ENCODE results near the gene PEX3.

Gene PEX3

DNA sequence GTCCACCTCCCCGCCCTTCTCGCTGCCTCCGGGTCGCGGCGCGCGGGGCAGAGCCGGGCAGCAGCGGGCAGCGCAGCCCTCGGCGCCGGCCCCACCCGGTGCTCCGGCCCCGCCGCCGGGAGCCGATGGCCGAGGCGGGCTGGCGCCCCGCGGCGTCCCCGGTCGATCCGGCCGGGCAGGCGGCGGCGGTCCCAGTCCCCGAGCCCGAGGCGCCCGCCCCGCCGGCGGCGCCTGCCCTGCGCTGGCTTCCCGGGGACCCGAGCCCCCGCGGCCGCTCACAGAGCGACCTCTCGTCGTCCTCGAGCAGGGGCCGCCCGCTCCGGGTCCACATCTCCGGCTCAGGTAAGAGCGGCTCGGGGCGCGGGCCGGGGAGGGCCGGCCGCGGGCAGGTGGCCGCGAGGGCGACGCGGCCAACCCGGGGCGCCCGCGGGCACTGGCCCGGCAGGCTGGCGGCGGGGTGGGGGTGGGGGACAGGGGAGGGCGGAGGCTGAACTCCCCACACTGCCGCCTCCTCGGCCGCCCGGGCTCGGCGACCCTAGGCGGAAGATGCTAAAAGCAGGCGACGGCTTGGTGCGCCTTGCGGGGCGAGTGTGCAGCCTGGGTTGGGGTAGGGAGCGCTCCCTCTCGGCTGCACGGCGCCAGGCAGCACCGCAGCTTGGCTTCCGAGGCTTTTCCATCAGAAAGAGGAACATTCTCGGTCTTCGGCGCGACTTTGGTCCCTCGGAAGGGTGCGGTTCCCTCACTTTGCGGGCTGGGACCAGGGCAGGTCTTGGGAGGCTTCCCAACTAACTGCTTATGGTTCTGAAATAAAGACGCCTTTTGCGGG lies 86.5 kb downstream of the PEX3 start:
- peak in 1 of 3 donors; percentile 48 for DNase-seq (ENCODE audit: low read depth in 3 of 3)

DNA sequence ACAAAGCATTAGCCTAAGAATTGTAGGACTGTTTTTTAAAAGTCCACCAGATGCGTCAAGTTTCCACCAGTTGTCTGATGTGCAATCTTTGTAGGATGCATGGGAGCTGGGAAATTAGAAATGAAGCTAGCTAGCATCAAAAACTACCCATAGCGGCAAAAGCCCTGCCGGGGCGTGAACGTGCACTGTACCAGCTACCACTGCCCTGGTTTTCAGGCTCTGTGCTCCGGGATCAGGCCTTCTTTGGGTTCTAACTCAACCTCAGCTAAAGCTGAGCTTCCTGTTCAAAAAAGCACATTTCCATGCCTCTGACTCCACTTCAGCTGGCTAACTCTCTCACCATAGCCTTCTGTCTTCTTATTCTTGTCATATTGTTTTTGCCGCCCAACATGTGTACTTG lies 87.8 kb downstream of the PEX3 start:
- DNase-seq (ENCODE audit: low read depth in 3 of 3), result no peak

DNA sequence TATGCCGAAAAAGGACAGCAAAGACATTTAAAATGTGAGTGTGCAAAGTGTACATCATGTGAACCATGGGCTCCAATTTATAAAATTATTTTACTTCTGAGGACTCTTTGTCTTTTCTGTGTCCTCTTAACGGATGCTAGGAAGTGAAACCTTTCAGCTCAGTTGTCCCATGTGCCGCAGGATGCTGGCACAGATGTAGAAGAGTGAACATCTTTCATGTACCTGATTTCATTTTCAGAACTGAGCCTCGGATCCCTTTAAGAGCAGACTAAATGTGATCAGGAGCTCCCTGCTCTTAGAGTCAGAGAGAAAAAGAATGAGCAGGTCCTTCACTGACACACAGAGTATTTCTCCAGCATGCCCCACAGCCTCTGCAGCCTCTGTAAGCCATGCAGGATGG lies 88.5 kb downstream of the PEX3 start:
- DNase-seq (ENCODE audit: low read depth in 3 of 3), result no peak

DNA sequence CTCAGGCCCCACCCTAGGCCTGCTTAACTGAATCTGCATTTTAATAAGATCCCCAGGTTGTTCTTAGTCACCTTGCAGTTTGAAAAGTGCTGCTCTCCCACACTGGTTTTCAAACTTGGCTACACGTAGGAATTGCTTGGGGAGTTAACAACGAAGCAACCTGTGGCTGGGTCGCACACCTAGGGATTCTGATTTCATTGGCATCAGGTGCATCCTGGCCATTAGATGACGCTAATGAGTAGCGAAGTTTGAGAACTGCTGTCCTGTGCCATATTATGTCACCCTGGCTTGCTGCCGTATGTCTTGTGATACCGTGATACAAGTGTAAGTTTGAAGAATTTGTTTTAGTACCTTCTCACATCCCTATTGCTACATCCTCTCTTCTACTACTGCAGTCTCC lies 89.1 kb downstream of the PEX3 start:
- DNase-seq (ENCODE audit: low read depth in 3 of 3), result no peak

DNA sequence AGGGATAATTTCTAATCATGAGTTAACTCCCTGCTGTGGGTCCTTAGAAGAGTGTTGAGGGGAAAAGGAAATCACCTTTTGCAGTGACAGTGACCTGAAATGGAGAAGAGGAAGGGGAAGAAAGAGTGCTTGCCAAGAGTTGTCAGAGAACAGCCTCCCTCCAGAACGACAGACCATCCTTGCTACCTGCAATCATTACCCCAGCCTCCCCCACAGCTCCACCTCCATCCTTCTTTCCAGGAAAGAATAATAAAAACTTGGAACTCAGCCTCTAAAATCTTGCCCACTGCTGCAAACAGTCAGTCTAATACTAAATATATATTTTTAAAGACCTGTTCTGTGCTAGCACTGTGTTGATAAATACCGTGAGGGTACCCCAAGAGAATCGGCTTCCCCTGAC lies 89.6 kb downstream of the PEX3 start:
- no peak for DNase-seq (ENCODE audit: low read depth in 3 of 3)
